ELF-1 (cell line): ENCODE results near the gene SFT2D3.
A peak's percentile ranks its signal among the peaks of the same experiment; 100 is the strongest.

Experiments used
- DNase-seq: peaks from one replicate; pipeline ENCODE4 v3.0.0-alpha.2; 2016; ENCODE audit warnings: low read depth, low spot score

SFT2D3 gene

GRCh38 chr2:127681288-127681804 lies 20.0 kb upstream of the SFT2D3 start:
- DNase-seq: no peak

DNA sequence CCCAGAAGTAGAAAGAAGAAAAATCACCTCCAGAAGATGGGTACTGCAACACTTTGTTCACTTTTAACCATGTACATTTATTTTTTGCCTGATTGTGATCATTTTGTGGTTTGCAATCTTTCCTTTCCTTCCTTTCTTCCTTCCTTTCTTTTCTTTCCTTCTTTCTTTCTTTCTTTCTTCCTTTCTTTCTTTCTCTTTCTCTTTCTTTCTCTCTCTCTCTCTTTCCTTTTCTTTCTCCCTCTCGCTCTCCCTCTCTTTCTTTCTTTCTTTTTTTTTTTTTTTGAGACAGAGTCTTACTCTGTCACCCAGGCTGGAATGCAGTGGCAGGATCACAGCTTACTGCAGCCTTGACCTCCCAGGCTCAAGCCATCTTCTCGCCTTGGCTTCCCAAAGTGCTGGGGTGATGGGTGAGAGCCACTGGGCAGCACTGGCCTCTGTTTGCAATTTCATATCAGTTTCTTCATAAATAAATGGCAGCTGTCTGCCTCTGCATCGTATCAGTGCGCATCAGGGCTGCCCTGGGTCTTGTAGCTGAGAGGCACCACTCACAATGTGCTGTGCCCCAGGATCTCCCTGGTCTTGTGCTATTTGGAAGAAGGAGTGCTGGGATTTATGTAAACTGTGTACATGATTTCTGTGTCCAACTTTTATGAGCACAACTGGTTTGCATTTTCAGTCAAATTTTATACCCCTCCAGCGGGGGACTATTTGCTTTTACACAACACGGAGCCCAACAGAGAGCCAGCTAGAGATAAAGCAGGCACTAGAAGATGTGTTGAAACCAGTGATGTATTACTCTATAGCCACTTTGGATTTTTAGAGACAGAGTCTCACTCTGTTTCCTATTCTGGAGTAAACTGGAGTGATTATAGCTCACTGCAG lies 19.1 kb upstream of the SFT2D3 start:
- no peak for DNase-seq

- no peak for DNase-seq
These were observed 18.2 kb upstream of the SFT2D3 start for GRCh38 chr2:127683056-127683455.

DNA sequence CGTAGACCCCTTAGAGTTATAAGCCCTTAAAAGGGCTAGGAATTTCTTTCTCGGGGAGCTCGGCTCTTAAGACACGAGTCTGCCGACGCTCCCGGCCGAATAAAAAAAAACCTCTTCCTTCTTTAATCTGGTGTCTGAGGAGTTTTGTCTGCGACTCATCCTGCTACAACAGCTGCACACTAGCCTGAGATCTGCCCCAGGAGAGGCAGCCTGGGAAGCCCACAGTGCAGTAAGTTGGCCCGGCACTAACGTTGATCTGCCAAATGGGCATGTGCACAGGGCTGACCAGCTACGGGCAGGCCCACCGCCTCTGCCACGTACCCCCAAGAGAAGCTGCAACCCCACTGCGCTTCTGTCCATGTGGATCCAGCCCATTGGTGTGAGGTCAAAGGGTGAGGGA lies 17.5 kb upstream of the SFT2D3 start:
- DNase-seq: no peak

- no peak for DNase-seq
These were observed 15.8 kb upstream of the SFT2D3 start for GRCh38 chr2:127685410-127686080.

GRCh38 chr2:127688405-127688804 lies 12.9 kb upstream of the SFT2D3 start:
- no peak for DNase-seq

DNA sequence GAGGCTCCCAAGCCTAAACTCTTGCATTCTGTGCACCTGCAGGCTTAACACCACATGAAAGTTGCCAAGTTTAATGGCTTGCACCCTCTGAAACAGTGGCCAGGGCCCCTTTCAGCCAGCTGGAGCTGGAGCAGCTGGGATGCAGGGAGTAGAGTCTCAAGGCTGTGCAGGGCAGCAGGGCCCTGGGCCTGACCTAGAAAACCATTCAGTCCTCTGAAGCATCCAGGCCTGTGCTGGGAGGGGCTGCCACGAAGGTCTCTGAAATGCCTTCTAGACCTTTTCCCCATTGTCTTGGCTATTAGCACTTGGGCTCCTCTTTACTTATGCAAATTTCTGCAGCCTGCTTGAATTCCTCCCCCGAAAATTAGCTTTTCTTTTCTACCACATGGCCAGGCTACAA lies 10.6 kb upstream of the SFT2D3 start:
- DNase-seq: no peak

DNA sequence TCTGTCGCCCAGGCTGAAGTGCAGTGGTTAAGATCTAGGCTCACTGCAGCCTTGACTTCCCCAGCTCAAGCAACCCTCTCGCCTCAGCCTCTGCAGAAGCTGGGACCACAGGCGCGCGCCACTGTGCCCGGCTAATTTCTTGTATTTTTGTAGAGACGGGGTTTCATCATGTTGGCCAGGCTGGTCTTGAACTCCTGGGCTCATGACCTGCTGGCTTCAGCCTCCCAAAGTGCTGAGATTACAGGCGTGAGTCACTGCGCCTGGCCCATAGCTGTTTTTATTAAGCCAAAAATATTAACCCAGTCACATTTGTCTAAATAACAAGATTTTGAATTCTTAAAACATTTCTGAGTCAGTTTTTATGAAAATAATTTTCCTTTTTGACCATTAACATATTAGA lies 6.3 kb upstream of the SFT2D3 start:
- DNase-seq: no peak

- DNase-seq: no peak
These were observed 5.5 kb upstream of the SFT2D3 start for GRCh38 chr2:127695491-127696472.

DNA sequence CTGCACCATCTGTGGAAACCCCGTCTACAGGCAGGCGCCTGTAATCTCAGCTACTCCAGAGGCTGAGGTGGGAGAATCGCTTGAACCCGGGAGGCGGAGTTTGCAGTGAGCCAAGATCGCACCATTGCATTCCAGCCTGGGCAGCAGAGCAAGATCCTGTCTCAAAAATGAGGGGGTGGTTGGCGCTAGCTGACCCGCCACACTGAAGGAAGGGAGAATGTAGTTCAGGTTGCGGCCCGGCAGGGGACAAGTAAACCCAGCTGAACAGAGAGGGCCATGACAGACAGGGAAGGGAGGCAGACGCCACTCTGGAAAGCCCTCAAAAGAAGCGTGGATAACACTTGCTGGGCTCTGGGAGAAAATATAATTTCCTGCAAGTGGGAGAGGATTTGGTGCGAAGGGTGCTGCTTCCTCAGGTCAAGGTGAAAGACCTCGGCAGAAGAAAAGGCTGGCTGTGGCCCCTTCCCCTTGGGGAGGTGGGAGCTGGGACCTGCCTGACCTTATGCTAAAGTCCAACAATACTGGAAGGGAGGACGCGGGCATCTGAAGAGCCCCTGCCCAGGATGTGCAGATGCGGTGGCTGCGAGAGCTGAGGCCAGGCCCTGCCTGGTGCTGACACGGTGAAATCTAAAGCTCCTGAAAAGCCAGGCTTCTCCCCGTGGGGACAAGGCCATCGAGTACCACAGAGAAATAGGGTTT lies 3.7 kb upstream of the SFT2D3 start:
- no peak for DNase-seq

DNA sequence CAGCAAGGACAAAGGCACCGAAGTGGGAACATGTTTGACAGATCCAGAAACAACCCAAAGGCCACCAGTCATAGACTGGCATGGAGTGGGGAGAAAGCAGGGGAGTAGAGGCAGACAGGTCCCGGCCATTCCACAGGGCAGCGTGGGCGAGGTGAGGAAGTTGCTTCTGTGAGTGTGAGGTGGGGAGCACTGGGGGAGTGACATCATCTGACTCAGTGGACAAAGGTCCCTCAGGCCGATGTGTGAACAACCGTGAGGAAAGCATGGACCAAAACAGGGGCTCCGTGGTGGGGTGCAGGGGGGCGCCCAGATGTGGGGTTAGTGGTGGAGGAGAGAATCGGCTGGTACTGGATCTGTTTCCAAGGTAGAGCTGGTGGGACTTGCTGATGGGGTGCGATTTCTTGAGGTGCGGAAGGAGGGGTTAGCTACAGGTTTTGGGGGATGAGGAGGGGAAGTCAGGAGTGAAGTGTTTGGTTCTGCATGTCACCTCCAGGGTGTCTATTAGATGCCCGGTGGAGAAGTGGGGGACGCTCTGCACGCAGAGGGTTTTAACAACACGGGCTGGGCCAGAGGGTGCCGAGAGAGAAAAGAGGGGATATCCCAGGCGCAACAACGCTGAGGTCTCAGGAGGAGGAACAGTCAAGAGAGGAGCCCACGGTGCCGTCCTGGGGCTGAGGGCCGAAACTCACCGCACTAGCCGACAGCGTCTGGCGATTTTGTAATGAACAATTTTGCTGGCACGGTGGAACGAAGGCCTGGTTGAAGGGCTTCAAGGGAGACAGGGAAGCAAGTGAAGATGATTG lies 2.5 kb upstream of the SFT2D3 start:
- no peak for DNase-seq

GRCh38 chr2:127700527-127701192 lies 637 bp upstream of the SFT2D3 start:
- DNase-seq: peak; percentile 86

- peak; percentile 90 for DNase-seq
These were observed 526 bp downstream of the SFT2D3 start for GRCh38 chr2:127701651-127702394.

- no peak for DNase-seq
These were observed 1.2 kb downstream of the SFT2D3 start for GRCh38 chr2:127702395-127703009.

- DNase-seq: no peak
These were observed 2.0 kb downstream of the SFT2D3 start for GRCh38 chr2:127703282-127703681.

GRCh38 chr2:127704641-127705390 lies 3.5 kb downstream of the SFT2D3 start:
- DNase-seq: no peak

DNA sequence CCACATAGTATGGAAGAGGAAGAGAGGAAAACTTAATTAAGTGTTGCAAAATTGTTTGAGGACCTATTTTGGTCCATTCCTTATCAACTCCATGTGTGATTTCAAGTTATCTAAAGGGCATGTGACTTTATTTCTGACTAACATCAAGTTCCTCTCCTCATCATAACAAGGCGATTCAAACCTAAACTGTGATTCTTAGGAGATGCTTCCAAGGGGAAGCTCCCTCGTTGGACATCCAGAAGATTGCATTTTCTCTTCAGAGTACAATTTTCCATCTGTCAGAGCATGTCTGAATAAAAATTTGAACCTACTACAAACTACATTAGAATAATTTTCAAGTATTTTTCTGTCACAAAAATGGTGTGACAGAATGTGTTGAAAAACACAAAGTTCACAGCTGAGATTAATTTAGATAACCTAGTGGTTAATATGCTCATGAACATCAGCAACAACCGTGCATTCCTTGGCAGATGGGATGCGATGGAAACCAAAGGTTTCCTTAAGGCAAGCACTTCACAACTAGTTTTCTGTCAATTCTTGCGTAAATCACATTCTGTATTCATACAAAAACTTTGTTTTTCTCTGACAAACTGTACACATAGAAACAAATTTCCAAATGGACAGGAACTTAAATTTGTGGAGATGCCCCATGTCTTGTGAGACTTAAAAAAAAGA lies 4.2 kb downstream of the SFT2D3 start:
- no peak for DNase-seq
